CD14-positive monocyte (primary cell): ENCODE results near the gene POLR2B. TPM values are rescaled to one million over a fixed set of nuclear protein-coding genes. Genes with fewer than 3 reads are reported as not detected.

ENCODE experiments used
- DNase-seq, 3 donors: peaks; one replicate each; pipeline ENCODE4 v3.0.0-alpha.2; 2011 to 2022
- H2AFZ ChIP-seq: 2 replicates; pipeline ENCODE4 v1.6.0; 2012; ENCODE audit warnings: mild to moderate bottlenecking, low read depth, low read length, inconsistent platforms; ENCODE audit not compliant: insufficient read depth, poor library complexity, severe bottlenecking
- H3K27ac ChIP-seq, 2 donors: 1 replicate in 1 of 2; 2 replicates in 1 of 2; pipeline ENCODE4 v1.5.1; 2012 to 2013; ENCODE audit warnings: low read length in 2 of 2, control low read depth in 1 of 2, inconsistent platforms in 1 of 2, low read depth in 1 of 2, mild to moderate bottlenecking in 1 of 2
- H3K27me3 ChIP-seq, 2 donors: one replicate each; pipeline versions ENCODE4 v1.6.0 to v1.6.1; 2011 to 2013; ENCODE audit warnings: low read length in 2 of 2; ENCODE audit not compliant: control insufficient read depth in 2 of 2, insufficient read depth in 2 of 2
- H3K36me3 ChIP-seq, 2 donors: replicated peaks in 1 of 2; 1 replicate in 1 of 2; 2 replicates in 1 of 2; pipeline versions ENCODE4 v1.5.1 to v1.6.1; 2012 to 2013; ENCODE audit warnings: low read length in 2 of 2, control low read depth in 1 of 2, inconsistent platforms in 1 of 2, mild to moderate bottlenecking in 1 of 2; ENCODE audit not compliant: insufficient read depth in 2 of 2, control insufficient read depth in 1 of 2
- H3K4me1 ChIP-seq, 2 donors: 1 replicate in 1 of 2; 2 replicates in 1 of 2; pipeline versions ENCODE4 v1.5.1 to v1.6.1; 2012 to 2013; ENCODE audit warnings: low read length in 2 of 2, control low read depth in 1 of 2, inconsistent platforms in 1 of 2, mild to moderate bottlenecking in 1 of 2, moderate library complexity in 1 of 2; ENCODE audit not compliant: insufficient read depth in 2 of 2, control insufficient read depth in 1 of 2
- H3K4me2 ChIP-seq: replicated peaks from 2 replicates; pipeline ENCODE3; 2012; ENCODE audit warnings: low read length, moderate library complexity, mild to moderate bottlenecking; ENCODE audit not compliant: poor library complexity, severe bottlenecking; ENCODE audit errors: extremely low read depth
- H3K4me3 ChIP-seq, 3 experiments: fragments of 200-600 bp in 1 of 3; sonication (generic) in 1 of 3; replicated peaks in 1 of 3; 1 replicate in 2 of 3; 2 replicates in 1 of 3; pipeline ENCODE4 v1.5.1; 2011 to 2013; ENCODE audit warnings: low read length in 3 of 3, mild to moderate bottlenecking in 3 of 3, control low read depth in 2 of 3, low read depth in 2 of 3, inconsistent platforms in 1 of 3, moderate library complexity in 1 of 3
- H3K79me2 ChIP-seq: 2 replicates; pipeline ENCODE4 v1.6.0; 2012; ENCODE audit warnings: mild to moderate bottlenecking, control low read depth, inconsistent platforms, low read length, moderate library complexity; ENCODE audit not compliant: insufficient read depth
- H3K9ac ChIP-seq: 2 replicates; pipeline ENCODE4 v1.6.0; 2017; ENCODE audit warnings: low read length, mild to moderate bottlenecking; ENCODE audit not compliant: insufficient read depth, poor library complexity, severe bottlenecking
- H3K9me3 ChIP-seq, 2 donors: replicated peaks in 1 of 2; 1 replicate in 1 of 2; 2 replicates in 1 of 2; pipeline versions ENCODE4 v1.5.1 to v1.6.1; 2012 to 2013; ENCODE audit warnings: low read length in 2 of 2, control low read depth in 1 of 2; ENCODE audit not compliant: control insufficient read depth in 1 of 2, insufficient read depth in 1 of 2
- H4K20me1 ChIP-seq: 2 replicates; pipeline ENCODE4 v1.6.0; 2012; ENCODE audit warnings: mild to moderate bottlenecking, low read length, control low read depth, moderate library complexity; ENCODE audit not compliant: insufficient read depth
- H3K27ac Mint-ChIP-seq, 7 donors: one replicate each; pipeline ENCODE4 v1.8.0; 2020; ENCODE audit warnings: mild to moderate bottlenecking in 7 of 7, mixed read lengths in 7 of 7, moderate library complexity in 6 of 7, inconsistent platforms in 2 of 7
- H3K27me3 Mint-ChIP-seq, 3 donors: one replicate each; pipeline ENCODE4 v1.8.0; 2021 to 2022; ENCODE audit warnings: low read depth in 3 of 3, mild to moderate bottlenecking in 3 of 3, mixed read lengths in 3 of 3, moderate library complexity in 3 of 3, inconsistent platforms in 1 of 3
- H3K36me3 Mint-ChIP-seq, 2 donors: one replicate each; pipeline ENCODE4 v1.8.0; 2020; ENCODE audit warnings: mixed read lengths in 2 of 2, inconsistent platforms in 1 of 2, mild to moderate bottlenecking in 1 of 2
- H3K4me1 Mint-ChIP-seq: one replicate; pipeline ENCODE4 v1.8.0; 2020; ENCODE audit warnings: mild to moderate bottlenecking, mixed read lengths
- H3K4me3 Mint-ChIP-seq, 2 donors: one replicate each; pipeline ENCODE4 v1.8.0; 2020; ENCODE audit warnings: mild to moderate bottlenecking in 2 of 2, mixed read lengths in 2 of 2, moderate library complexity in 1 of 2
- H3K9me3 Mint-ChIP-seq, 7 donors: one replicate each; pipeline ENCODE4 v1.8.0; 2020 to 2022; ENCODE audit warnings: mixed read lengths in 7 of 7, mild to moderate bottlenecking in 6 of 7, moderate library complexity in 6 of 7, inconsistent platforms in 2 of 7
- CTCF ChIP-seq: fragments of 200-600 bp; IDR thresholded peaks from one replicate; pipeline ENCODE4 v1.8.0; 2022; ENCODE audit warnings: antibody characterized with exemption, mild to moderate bottlenecking
- WGBS: methylation state at CpG from one replicate; pipeline ENCODE4 v1.1.5; 2013; ENCODE audit warnings: missing lambda C conversion rate; ENCODE audit not compliant: insufficient coverage; 5-methylcytosine and 5-hydroxymethylcytosine counted together
- intact Hi-C, 2 donors: fragments of 100-400 bp; cut with micrococcal nuclease; formaldehyde crosslinking; loops; one replicate each; pipeline versions ENCODE4 v1.15.0 to v1.15.1; 2023
- polyA plus RNA-seq, 3 donors: library from polyadenylated mRNA; depleted of rRNA in 1 of 3; unstranded in 2 of 3; stranded (reverse) in 1 of 3; fragments of 300-500 nt in 2 of 3; fragments of >200 nt in 1 of 3; fragmentation: Illumina TruSeq in 2 of 3; gene quantifications; 1 replicate in 2 of 3; 2 replicates in 1 of 3; pipeline ENCODE4 v1.2.3, GENCODE V29; 2012 to 2021

Gene POLR2B
- polyA plus RNA-seq, 3 donors, result 29.0 to 42.1 (median 36.1) TPM

DNA sequence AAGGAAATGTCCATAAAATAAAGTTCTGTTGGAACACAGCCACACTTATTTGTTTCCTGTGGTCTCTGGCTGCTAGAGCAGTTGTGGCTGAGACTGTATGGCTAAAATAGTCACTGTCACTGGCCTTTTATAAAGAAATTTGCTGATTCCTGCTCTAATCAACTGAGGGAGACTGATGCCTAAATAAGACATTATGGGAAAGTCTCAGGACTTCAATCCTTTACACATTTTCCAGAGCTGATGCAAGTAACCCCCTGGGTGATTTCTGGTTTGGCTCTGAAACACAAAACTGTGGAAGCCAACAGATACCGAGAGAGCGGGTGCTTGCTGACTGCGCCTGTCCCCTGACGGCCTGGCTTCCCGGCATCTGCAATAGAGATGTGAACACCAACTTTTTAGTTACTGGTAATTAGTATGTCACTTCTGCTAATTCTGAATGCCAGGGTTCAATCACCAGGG lies 64.0 kb downstream of the POLR2B start:
- H3K4me1 Mint-ChIP-seq, result peaks cover 3% of the 10 kb centered on the region
- intact Hi-C loops, result no loop called here
- TF ChIP-seq CTCF, result no peak
- peaks cover 0 to 5% (median 3%) of the 10 kb centered on the region in 7 donors for H3K9me3 Mint-ChIP-seq
- H3K27ac ChIP-seq, result no peak overlapping the region
- no peak for DNase-seq
- peaks cover 0 to 2% of the 10 kb centered on the region in 2 donors for H3K9me3 ChIP-seq
- WGBS, result 91% methylated on average over 5 of the region's 5 CpGs
- H3K9ac ChIP-seq, result no peak overlapping the region
- no peak overlapping the region for H3K4me3 ChIP-seq
- no peaks in the 10 kb centered on the region for H4K20me1 ChIP-seq
- no peaks in the 10 kb centered on the region for H3K27me3 ChIP-seq
- no peak overlapping the region for H3K27ac Mint-ChIP-seq
- H3K36me3 ChIP-seq, result peaks cover 3 to 10% of the 10 kb centered on the region in 2 donors
- H3K27me3 Mint-ChIP-seq, result peaks cover 0 to 1% (median 0%) of the 10 kb centered on the region in 3 donors
- H3K36me3 Mint-ChIP-seq, result peaks cover 9 to 22% of the 10 kb centered on the region in 2 donors
- H3K4me1 ChIP-seq, result no peaks in the 10 kb centered on the region
- H2AFZ ChIP-seq, result no peak overlapping the region
- H3K4me3 Mint-ChIP-seq, result no peak overlapping the region
- H3K79me2 ChIP-seq, result no peaks in the 10 kb centered on the region
- H3K4me2 ChIP-seq, result no peak overlapping the region

- H3K36me3 ChIP-seq, result peaks cover 3 to 10% of the 10 kb centered on the region in 2 donors
- H3K4me1 Mint-ChIP-seq, result no peaks in the 10 kb centered on the region
- peaks cover 9 to 17% of the 10 kb centered on the region in 2 donors for H3K36me3 Mint-ChIP-seq
- H3K4me1 ChIP-seq, result no peaks in the 10 kb centered on the region
- TF ChIP-seq CTCF, result no peak
- H3K27me3 ChIP-seq, result no peaks in the 10 kb centered on the region
- WGBS, result 82% methylated on average over 5 of the region's 6 CpGs
- no peak overlapping the region for H3K27ac ChIP-seq
- H3K4me2 ChIP-seq, result no peak overlapping the region
- H2AFZ ChIP-seq, result no peak overlapping the region
- peak overlapping the region in 1 of 7 donors; percentile 58 for H3K27ac Mint-ChIP-seq
- H3K9me3 ChIP-seq, result peaks cover 0 to 2% of the 10 kb centered on the region in 2 donors
- H3K27me3 Mint-ChIP-seq, result peaks cover 0 to 1% (median 0%) of the 10 kb centered on the region in 3 donors
- peaks cover 3% of the 10 kb centered on the region for H3K79me2 ChIP-seq
- DNase-seq, result no peak
- peaks cover 0 to 8% (median 3%) of the 10 kb centered on the region in 7 donors for H3K9me3 Mint-ChIP-seq
- H3K4me3 ChIP-seq, result no peak overlapping the region
- H4K20me1 ChIP-seq, result no peaks in the 10 kb centered on the region
- no peak overlapping the region for H3K9ac ChIP-seq
- no peak overlapping the region for H3K4me3 Mint-ChIP-seq
- intact Hi-C loops, result no loop called here
These were observed 64.9 kb downstream of the POLR2B start for GRCh38 chr4:57043347-57044251.
